Choroid plexus epithelial cell (primary cell): Measurements from ENCODE around the gene ARHGEF2.

Experiments
- DNase-seq: peaks from one replicate; pipeline ENCODE4 v3.0.0-alpha.2; 2010; ENCODE audit warnings: low read depth
- H3K4me3 ChIP-seq: 2 replicates; pipeline ENCODE4 v1.5.1; 2011; ENCODE audit warnings: low read depth, mild to moderate bottlenecking, control low read depth, low read length, moderate library complexity
- TF ChIP-seq, protein P1 (sequence below): conservative IDR thresholded peaks from 2 replicates; pipeline ENCODE4 v1.5.1; 2011; ENCODE audit warnings: low read depth, mild to moderate bottlenecking, control low read depth, inconsistent platforms, low read length, moderate library complexity

ARHGEF2 gene

DNA sequence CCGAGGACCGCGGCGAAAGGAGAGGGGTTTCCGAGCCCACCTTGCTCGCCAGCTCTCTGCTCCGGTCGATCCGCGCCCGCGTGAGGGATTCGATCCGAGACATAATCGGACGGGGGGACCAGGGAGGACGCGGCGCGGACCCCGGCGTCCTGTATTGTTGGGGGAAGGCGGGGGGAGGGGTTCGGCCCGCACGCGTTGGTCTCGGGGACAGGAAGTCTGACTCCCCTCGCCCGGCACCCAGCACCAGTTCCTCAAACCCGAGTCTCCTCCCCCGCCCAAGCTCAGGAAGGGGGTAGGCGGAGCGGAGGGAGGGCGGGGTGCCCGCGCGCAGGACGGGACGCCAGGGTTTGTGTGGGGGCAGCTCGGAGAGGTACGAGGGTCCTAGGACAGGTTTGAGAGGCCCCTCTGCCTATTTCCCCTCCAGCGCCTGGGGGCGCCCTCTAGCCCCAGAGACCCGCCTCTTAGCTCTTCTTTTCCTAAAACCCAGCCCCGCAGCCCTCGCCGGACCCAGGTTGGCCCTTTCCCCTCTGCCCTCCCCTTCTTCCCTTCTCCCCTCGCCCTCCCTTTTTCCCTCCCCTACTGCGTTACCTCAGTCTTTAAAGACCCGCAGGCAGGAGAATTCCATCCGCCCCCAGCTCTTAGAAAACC lies at the start of gene ARHGEF2:
Gene ARHGEF2, minus strand, starts transcription at position 223 of the 648 bp plus-strand sequence. Its CDS starts 120 bp downstream, at position 103.
- TF ChIP-seq, protein P1, sequence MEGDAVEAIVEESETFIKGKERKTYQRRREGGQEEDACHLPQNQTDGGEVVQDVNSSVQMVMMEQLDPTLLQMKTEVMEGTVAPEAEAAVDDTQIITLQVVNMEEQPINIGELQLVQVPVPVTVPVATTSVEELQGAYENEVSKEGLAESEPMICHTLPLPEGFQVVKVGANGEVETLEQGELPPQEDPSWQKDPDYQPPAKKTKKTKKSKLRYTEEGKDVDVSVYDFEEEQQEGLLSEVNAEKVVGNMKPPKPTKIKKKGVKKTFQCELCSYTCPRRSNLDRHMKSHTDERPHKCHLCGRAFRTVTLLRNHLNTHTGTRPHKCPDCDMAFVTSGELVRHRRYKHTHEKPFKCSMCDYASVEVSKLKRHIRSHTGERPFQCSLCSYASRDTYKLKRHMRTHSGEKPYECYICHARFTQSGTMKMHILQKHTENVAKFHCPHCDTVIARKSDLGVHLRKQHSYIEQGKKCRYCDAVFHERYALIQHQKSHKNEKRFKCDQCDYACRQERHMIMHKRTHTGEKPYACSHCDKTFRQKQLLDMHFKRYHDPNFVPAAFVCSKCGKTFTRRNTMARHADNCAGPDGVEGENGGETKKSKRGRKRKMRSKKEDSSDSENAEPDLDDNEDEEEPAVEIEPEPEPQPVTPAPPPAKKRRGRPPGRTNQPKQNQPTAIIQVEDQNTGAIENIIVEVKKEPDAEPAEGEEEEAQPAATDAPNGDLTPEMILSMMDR, result peak; percentile 51
- H3K4me3 ChIP-seq, result peak within 1 kb of the TSS; percentile 85

DNA sequence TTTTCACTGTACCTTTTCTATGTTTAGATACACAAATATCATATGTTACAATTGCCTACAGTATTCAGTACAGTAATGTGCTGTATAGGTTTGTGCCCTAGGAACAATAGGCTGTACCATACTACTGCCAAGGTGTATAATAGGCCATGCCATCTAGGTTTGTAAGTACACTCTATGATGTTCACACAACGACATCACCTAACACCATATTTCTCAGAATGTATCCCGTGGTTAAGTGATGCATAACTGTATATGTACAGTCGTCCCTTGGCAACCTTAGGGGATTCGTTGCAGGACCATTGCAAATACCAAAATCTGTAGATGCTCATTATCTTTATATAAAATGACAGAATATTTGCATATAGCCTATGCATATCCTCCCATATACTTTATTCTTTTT lies 48.2 kb upstream of the ARHGEF2 start:
- TF ChIP-seq, protein P1, result no peak
- DNase-seq, result no peak
- no peak overlapping the region for H3K4me3 ChIP-seq

More for the DNA sequence above, at the start of gene ARHGEF2:
- no peak for DNase-seq

DNA sequence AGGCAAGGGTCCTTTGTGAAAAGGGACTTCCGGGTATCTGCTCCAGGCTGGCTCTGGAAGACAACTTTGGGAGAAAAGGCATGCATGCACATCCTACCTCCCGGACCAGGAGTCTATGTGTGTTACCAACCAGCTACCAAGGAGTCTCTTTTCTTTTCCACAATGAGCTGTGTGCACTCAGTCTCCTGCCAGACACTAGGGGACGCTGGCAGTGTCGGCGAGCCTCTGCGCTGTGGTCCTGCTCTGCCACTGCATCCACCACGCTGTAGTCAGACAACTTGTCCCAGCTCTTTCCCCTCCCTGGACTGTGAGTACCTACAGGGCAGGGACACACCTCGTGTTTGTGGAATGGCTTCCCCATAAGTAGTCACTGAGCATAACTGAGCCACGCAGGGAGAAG lies 47.5 kb upstream of the ARHGEF2 start:
- DNase-seq, result peak; percentile 66
- TF ChIP-seq, protein P1, result peak; percentile 91
- no peak overlapping the region for H3K4me3 ChIP-seq

DNA sequence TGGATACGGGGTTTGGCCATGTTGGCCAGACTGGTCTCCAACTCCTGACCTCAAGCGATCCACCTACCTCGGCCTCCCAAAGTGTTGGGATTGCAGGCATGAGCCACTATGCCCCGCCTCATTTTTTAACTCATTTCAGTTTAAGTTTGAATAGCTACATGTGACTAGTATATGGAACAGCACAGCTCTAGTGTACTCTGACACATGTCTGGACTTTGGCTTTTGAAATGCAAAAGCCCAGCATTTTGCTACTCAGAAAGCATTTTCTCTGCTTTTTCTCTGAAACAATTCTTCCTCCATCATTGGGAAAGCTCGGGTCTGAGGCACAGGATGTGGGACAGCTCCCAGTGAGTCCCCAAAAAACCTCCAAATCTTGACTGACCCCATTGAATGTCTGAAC lies 46.5 kb upstream of the ARHGEF2 start:
- no peak overlapping the region for H3K4me3 ChIP-seq
- DNase-seq, result no peak
- TF ChIP-seq, protein P1, result no peak

DNA sequence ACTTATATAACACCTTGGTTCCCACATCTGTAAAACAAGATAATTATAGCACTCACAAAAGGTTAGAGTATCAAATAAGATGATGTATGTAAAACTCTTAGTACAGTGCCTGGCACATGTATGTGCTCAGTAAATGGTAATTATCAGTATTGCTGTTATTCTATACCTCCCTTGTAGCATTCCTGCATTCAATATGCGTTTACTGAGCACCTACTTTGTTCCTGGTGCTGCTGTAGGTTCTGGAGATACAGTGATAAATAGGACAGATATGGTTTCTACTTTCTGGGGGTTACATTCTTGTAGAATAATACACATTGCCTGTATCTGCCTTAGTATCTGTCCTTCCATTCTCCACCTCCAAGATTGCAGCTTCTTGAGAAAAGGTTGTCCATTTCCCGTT lies 43.6 kb upstream of the ARHGEF2 start:
- TF ChIP-seq, protein P1, result no peak
- no peak overlapping the region for H3K4me3 ChIP-seq
- DNase-seq, result no peak

DNA sequence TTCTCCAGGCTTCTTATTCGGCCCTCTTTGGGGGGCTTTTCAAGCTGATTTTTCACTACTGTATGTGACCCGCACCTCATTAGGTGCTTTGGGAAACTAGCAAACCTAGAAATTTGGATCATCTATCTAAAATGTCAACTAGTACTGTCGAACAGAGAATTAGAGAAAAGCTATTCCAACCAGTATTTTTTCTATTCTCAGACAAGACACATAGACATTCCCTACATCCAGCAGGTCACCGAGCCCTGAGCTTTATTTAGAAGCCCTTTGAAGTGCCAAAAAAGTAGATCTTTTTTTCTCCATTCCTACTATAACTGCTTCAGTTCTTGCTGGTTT lies 42.7 kb upstream of the ARHGEF2 start:
- TF ChIP-seq, protein P1, result no peak
- peak overlapping the region; percentile 83 for H3K4me3 ChIP-seq
- no peak for DNase-seq

DNA sequence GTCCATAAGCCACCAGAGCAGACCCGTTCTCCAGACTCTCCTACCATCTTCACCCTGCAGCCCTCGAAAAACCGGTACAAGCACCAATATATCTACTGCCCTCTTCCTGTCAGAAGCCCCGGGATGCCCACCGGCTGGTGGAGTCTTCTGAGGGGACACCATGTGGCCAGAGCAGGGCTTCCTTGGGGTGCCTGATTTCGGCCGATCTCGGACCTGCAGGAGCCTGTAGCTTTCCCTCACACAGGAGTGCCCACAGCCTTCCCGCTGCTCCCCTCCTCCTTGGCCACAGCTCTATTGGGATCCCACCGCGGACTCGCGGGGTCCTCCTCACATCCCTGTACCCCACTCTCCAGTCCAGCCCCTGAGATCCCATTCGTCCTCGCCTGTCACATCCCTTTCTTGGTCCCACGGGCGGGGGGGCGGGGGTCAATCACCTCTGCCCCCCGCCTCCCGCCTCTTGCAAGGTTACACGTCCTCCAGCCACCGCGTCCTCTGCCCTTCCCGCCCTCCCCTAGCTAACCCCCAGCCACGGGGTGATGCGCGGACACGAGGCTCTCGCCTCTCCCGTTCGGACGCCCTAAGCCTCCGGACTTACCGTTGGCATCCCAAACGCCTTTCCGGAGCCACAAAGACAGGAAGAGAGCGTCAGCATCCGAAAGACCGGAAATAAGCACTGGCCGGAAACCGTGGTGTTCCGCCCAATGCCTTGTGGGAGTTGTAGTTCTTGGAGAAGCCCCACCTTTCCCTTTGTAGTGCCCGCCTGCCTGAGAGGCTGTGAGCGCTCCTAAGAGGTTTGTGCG lies 42.1 kb upstream of the ARHGEF2 start, which contains the start of gene SSR2:
Gene SSR2, minus strand, starts transcription at position 659 of the 800 bp plus-strand sequence. CDS start 784 bp downstream, outside the sequence.
- H3K4me3 ChIP-seq, result peak within 1 kb of the TSS; percentile 83
- TF ChIP-seq, protein P1, result no peak
- DNase-seq, result peak; percentile 94
